Heart right ventricle (tissue), 16 donors: Measurements from ENCODE around the gene ZRANB1. TPM values are rescaled to one million over a fixed set of nuclear protein-coding genes. Genes with fewer than 3 reads are reported as not detected.
A peak's percentile ranks its signal among the peaks of the same experiment; 100 is the strongest.

ENCODE experiments used
- ATAC-seq, 8 donors: fragments of 200-7000 bp; cut with Tn5 transposase; one replicate each; pipeline ENCODE4 v1.9.1; 2020; ENCODE audit warnings: mild to moderate bottlenecking in 8 of 8, moderate library complexity in 8 of 8, moderate number of reproducible peaks in 1 of 8
- DNase-seq, 2 donors: peaks; one replicate each; pipeline ENCODE4 v3.0.0-alpha.2; 2020
- H3K27ac ChIP-seq, 10 donors: fragments of 200-600 bp; sonication (generic) in 2 of 10; one replicate each; pipeline versions ENCODE4 v1.5.0 to v1.8.0; 2020 to 2022; ENCODE audit warnings: mild to moderate bottlenecking in 3 of 10
- H3K27me3 ChIP-seq, 7 donors: fragments of 200-600 bp; one replicate each; pipeline ENCODE4 v1.8.0; 2021 to 2022; ENCODE audit warnings: mild to moderate bottlenecking in 2 of 7
- H3K36me3 ChIP-seq, 9 donors: fragments of 200-600 bp; sonication (generic) in 1 of 9; one replicate each; pipeline versions ENCODE4 v1.5.0 to v1.8.0; 2020 to 2022; ENCODE audit warnings: mild to moderate bottlenecking in 2 of 9
- H3K4me1 ChIP-seq, 9 donors: fragments of 200-600 bp; sonication (generic) in 1 of 9; one replicate each; pipeline versions ENCODE4 v1.5.0 to v1.8.0; 2020 to 2022; ENCODE audit warnings: mild to moderate bottlenecking in 4 of 9
- H3K4me3 ChIP-seq, 10 donors: fragments of 200-600 bp; sonication (generic) in 2 of 10; one replicate each; pipeline versions ENCODE4 v1.5.0 to v1.8.0; 2020 to 2022; ENCODE audit warnings: mild to moderate bottlenecking in 7 of 10, moderate library complexity in 2 of 10
- H3K9me3 ChIP-seq, 11 donors: fragments of 200-600 bp in 10 of 11; sonication (generic) in 2 of 11; one replicate each; pipeline versions ENCODE4 v1.5.0 to v1.8.0; 2013 to 2022; ENCODE audit warnings: mild to moderate bottlenecking in 2 of 11, control low read depth in 1 of 11, moderate library complexity in 1 of 11
- WGBS, 2 donors: extraction: QIAGEN DNeasy Blood & Tissue Kit; methylation state at CpG; one replicate each; pipeline ENCODE4 v1.1.7; 2013; ENCODE audit warnings: inconsistent platforms in 1 of 2; 5-methylcytosine and 5-hydroxymethylcytosine counted together
- intact Hi-C, 10 donors: fragments of 100-400 bp; cut with DNase I; formaldehyde crosslinking; loops; one replicate each; pipeline versions ENCODE4 v1.11.1 to v1.14.2; 2022
- polyA plus RNA-seq, 2 donors: library from polyadenylated mRNA; stranded (reverse); fragments of 200-250 nt; gene quantifications; one replicate each; pipeline ENCODE4 v1.2.3, GENCODE V29; 2013
- total RNA-seq, 10 donors: library from RNA; stranded (reverse); fragmentation: NEBNext Ultra II Directional in 3 of 10; extraction: Animal tissue kit (Norgen Biotek cat#: 25700) in 3 of 10; gene quantifications; one replicate each; pipeline versions ENCODE4 v1.2.1 to v1.2.4, GENCODE V29; 2021 to 2023
- TF ChIP-seq, protein P1 (sequence below), 9 donors: fragments of 200-600 bp; sonication (generic) in 2 of 9; IDR thresholded peaks; one replicate each; pipeline versions ENCODE4 v1.5.0 to v1.8.0; 2021 to 2022; ENCODE audit warnings: antibody characterized with exemption in 9 of 9, mild to moderate bottlenecking in 5 of 9, moderate library complexity in 1 of 9
- donor health status: Arrhythmogenic right ventricular cardiomyopathy.
- donor health status: ischemic (EF 13 %, LVEDD 7.1; RV severe dilation, severe dysfunction).
- donor health status: healthy with polysubstance abuse.
- donor health status: DM: no; HTN: yes; CAD: no.
- donor health status: DM: no; HTN: no; CAD: no.
- donor health status: ischemic (EF 25% LVEDD 6.9; RV normal size, moderate dysfunction).
- donor health status: ischemic (EF 25% LVEDD 5.7; RV mildly dilated, moderate dysfunction).
- donor health status: healthy.
- donor health status: DM: yes; HTN: yes; CAD: no.
- donor health status: Ischemic cardiomyopathy.
- donor health status: ischemic (EF 35%, LVEDD 5.7; RV mildly dilated, moderate dysfunction).
- donor health status: nonischemic (EF 11% LVEDD 7.7; RV severe dilation, severe dysfunction).
- donor health status: DM: yes; HTN: yes; CAD: no.
- donor health status: PGD.
- donor health status: ischemic (EF 29% LVEDD 5.4; RV normal size, mild dysfunction).
- donor health status: nonischemic (EF 23%, LVEDD 6.1; RV moderate dilation, normal function).

ZRANB1 gene
- total and polyA plus RNA-seq, 12 donors = 13.0 to 33.2 (median 27.5) TPM

DNA sequence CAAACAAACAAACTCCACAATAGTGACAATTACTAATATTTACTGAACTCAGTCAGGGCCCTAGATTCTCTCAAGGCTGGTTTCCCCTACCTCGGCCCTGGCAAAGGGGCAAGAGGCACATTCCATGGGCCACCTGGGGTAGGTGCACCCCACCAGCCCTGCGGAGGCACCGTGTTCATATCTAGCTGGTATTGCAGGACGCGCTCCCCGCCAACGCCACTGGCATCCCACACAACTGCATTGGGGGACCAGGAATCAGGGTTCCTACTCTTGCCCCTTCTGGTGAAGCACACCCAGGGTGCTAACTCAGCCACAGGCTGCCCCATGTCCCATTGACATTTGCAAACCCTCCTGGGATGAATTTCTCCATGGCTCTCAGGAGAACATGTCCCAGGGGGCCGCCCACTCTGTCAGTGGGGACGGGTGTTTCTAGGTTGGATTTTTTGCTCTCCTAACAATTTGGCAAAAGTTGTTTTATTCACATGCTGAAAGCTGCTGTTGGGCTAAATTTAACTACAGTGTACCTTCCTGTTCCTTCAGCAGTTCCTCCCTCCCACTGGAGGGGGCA, 76.7 kb downstream of the ZRANB1 start:
- DNase-seq (no peak), ATAC-seq (no peak)
- TF ChIP-seq, protein P1, sequence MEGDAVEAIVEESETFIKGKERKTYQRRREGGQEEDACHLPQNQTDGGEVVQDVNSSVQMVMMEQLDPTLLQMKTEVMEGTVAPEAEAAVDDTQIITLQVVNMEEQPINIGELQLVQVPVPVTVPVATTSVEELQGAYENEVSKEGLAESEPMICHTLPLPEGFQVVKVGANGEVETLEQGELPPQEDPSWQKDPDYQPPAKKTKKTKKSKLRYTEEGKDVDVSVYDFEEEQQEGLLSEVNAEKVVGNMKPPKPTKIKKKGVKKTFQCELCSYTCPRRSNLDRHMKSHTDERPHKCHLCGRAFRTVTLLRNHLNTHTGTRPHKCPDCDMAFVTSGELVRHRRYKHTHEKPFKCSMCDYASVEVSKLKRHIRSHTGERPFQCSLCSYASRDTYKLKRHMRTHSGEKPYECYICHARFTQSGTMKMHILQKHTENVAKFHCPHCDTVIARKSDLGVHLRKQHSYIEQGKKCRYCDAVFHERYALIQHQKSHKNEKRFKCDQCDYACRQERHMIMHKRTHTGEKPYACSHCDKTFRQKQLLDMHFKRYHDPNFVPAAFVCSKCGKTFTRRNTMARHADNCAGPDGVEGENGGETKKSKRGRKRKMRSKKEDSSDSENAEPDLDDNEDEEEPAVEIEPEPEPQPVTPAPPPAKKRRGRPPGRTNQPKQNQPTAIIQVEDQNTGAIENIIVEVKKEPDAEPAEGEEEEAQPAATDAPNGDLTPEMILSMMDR (IDR thresholded peaks at IDR 0.05) = peak in 1 of 9 donors; percentile 14
- Histone ChIP-seq H3K27ac (peak overlapping the region in 3 of 10 donors; percentile 53 to 78 (median 67)), H3K36me3 (peaks cover 0 to 4% (median 0%) of the 10 kb centered on the region in 9 donors), H3K4me1 (peaks cover 69 to 100% (median 97%) of the 10 kb centered on the region in 9 donors), H3K9me3 (peaks cover 0 to 4% (median 0%) of the 10 kb centered on the region in 11 donors), H3K4me3 (no peak overlapping the region), H3K27me3 (no peaks in the 10 kb centered on the region)
- WGBS, 2 donors = 79 to 89% methylated on average over 9 of the region's 9 CpGs
- intact Hi-C loops = no loop called here

DNA sequence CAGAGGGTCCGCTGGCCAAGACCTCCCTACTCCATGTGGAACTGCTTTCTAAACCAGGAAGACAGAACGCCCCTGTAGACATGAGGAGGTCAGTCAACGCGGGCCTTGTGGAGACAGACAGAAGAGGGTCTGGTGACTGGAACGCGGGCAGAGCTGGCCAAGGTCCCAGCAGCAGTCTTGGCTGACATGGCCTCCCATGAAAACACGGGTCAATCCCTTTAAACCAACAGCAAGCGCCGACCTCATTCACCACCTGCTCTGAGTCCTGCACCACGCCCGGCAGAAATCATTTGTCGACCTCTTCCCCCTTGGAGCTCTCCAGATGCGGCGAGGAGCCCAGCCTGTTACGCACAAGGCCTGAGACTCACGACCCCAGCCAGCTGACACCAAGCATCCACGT, 78.5 kb downstream of the ZRANB1 start:
- intact Hi-C loops = no loop called here
- Histone ChIP-seq H3K4me1 (peaks cover 60 to 100% (median 96%) of the 10 kb centered on the region in 9 donors), H3K36me3 (peaks cover 0 to 4% (median 0%) of the 10 kb centered on the region in 9 donors), H3K27ac (peak overlapping the region in 5 of 10 donors; percentile 11 to 80 (median 35)), H3K4me3 (no peak overlapping the region), H3K9me3 (peaks cover 0 to 4% (median 0%) of the 10 kb centered on the region in 11 donors), H3K27me3 (no peaks in the 10 kb centered on the region)
- 61 to 68% methylated on average over 17 of the region's 17 CpGs for WGBS, 2 donors
- no peak for ATAC-seq
- TF ChIP-seq, protein P1 (IDR thresholded peaks at IDR 0.05) = no peak
- no peak for DNase-seq

DNA sequence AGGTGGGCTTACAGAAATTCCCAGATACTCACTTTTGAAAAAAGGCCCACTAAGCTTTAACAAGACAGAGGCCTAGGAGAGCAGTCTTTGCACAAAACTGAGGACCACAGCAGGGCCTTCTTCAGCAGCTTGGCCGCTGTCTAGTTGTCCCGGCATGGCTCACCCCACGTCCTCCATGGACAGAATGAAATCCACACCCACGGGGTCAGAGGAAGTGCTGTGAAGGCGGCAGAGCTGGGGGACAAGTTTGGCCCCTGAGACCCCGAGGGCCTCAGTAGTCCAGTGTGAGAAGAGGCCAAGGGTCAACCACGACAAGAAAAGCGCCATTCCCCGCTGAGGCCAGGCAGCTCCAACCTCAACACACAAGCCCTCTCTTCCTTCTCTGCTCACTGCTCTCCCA, 78.9 kb downstream of the ZRANB1 start:
- TF ChIP-seq, protein P1 (IDR thresholded peaks at IDR 0.05) = no peak

DNA sequence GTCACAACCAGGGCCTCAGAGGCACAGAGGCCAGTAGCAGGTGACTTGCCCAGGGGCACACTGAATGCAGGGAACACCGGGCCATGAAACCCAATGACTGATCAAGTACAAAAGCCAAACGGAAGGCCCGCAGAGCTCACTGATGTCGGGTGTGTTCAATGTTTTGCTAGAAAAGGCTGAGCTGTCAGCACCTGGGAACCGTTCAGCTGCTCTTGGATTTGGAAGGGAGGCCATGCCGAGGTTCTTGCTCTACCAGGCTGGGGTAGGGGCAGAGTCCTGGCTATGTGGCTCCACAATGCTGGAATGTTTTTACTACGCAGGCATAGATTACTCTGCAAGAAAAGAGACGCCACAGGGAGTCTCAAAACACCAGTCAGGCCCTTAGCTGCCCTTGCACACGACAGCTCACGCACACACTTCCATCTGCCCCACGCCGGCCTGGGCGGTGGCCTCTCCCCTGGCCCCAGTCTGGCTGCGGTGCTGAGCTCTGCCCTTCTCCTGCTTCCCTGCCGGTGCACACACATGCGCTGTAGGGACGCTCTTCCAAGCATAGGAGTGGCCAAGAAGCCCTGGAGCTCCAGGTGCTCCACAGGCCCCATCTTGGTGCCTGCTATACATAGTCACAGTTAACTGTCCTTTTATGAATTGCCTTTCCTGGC, 79.9 kb downstream of the ZRANB1 start:
- TF ChIP-seq, protein P1 (IDR thresholded peaks at IDR 0.05) = no peak
- no peak for DNase-seq
- ATAC-seq = peak in 3 of 8 donors; percentile 12 to 32 (median 14)

More for the DNA sequence above, 78.9 kb downstream of the ZRANB1 start:
- DNase-seq (no peak), ATAC-seq (no peak)
- peaks cover 0 to 4% (median 0%) of the 10 kb centered on the region in 11 donors for H3K9me3 ChIP-seq
- H3K27me3 ChIP-seq = no peaks in the 10 kb centered on the region
- peaks cover 55 to 100% (median 92%) of the 10 kb centered on the region in 9 donors for H3K4me1 ChIP-seq
- peaks cover 0 to 5% (median 0%) of the 10 kb centered on the region in 9 donors for H3K36me3 ChIP-seq
- no peak overlapping the region for H3K4me3 ChIP-seq
- peak overlapping the region in 4 of 10 donors; percentile 35 to 80 (median 72) for H3K27ac ChIP-seq
- WGBS, 2 donors = 85 to 87% methylated on average over 9 of the region's 9 CpGs
- intact Hi-C loops = no loop called here

More for the DNA sequence above, 79.9 kb downstream of the ZRANB1 start:
- H3K36me3 ChIP-seq = peaks cover 0 to 14% (median 0%) of the 10 kb centered on the region in 9 donors
- peaks cover 0 to 4% (median 0%) of the 10 kb centered on the region in 11 donors for H3K9me3 ChIP-seq
- H3K27ac ChIP-seq = peak overlapping the region in 6 of 10 donors; percentile 35 to 80 (median 72)
- H3K4me1 ChIP-seq = peaks cover 45 to 97% (median 83%) of the 10 kb centered on the region in 9 donors
- no peaks in the 10 kb centered on the region for H3K27me3 ChIP-seq
- WGBS, 2 donors = 57 to 68% methylated on average over 17 of the region's 17 CpGs
- H3K4me3 ChIP-seq = no peak overlapping the region
- intact Hi-C loops = no loop called here
